ENCODE results near the gene NXF2B. TPM values are rescaled to one million over a fixed set of nuclear protein-coding genes. Genes with fewer than 3 reads are reported as not detected.

Gene NXF2B
- total RNA-seq, 1 experiment from 2014 or later: not detected

DNA sequence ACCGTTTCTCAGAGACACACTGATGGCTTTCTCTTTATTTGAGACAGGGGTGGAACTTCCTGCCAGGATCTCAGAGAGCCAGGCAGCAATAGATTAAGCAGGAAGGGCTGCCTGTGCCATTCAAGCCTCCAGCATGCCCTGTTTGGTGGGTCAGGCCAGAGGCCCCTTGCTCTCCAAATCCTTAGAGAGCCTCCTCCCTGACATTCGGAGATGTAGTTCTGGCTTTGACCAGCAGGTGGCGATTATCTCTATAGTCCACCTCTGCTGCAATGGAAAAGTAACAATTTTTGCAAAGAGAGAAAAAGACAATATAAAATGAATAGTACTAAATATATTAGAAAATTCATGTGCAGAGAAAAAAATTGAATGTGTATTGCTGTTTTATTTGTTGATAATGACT lies 93.9 kb downstream of the NXF2B start:
- no TSS peak for BruUV-seq (replicated peaks)
- Histone ChIP-seq H3K4me1 (ENCODE audit: insufficient read depth, low read length, poor library complexity, severe bottlenecking) (no peaks in the 10 kb centered on the region), H3K27me3 (replicated peaks; ENCODE audit: insufficient read depth, low read depth, low read length, poor library complexity) (no peaks in the 10 kb centered on the region), H3K27ac (ENCODE audit: low read depth, low read length, poor library complexity, severe bottlenecking) (no peak overlapping the region), H3K36me3 (ENCODE audit: insufficient read depth, low read length, poor library complexity, severe bottlenecking) (no peaks in the 10 kb centered on the region), H3K4me3 (ENCODE audit: low read depth, low read length, poor library complexity, severe bottlenecking) (no peak overlapping the region), H3K9me3 (ENCODE audit: low read depth, low read length, poor library complexity, severe bottlenecking) (no peaks in the 10 kb centered on the region)
- intact Hi-C loops (cut with micrococcal nuclease; ENCODE audit: unreplicated experiment): no loop called here
- POLR2A ChIA-PET (ENCODE audit: low non-redundant PET): no interaction called here
- DNase-seq (ENCODE audit: low spot score): peak; percentile 62
- CTCF ChIA-PET: no interaction called here
- TF ChIP-seq, protein P1, sequence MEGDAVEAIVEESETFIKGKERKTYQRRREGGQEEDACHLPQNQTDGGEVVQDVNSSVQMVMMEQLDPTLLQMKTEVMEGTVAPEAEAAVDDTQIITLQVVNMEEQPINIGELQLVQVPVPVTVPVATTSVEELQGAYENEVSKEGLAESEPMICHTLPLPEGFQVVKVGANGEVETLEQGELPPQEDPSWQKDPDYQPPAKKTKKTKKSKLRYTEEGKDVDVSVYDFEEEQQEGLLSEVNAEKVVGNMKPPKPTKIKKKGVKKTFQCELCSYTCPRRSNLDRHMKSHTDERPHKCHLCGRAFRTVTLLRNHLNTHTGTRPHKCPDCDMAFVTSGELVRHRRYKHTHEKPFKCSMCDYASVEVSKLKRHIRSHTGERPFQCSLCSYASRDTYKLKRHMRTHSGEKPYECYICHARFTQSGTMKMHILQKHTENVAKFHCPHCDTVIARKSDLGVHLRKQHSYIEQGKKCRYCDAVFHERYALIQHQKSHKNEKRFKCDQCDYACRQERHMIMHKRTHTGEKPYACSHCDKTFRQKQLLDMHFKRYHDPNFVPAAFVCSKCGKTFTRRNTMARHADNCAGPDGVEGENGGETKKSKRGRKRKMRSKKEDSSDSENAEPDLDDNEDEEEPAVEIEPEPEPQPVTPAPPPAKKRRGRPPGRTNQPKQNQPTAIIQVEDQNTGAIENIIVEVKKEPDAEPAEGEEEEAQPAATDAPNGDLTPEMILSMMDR (conservative IDR thresholded peaks at IDR 0.05; ENCODE audit: low read depth, low read length): peak; percentile 74
- TF ChIP-seq EZH2 (IDR thresholded peaks at IDR 0.05; ENCODE audit: borderline replicate concordance, low read depth, low read length, poor library complexity, severe bottlenecking): no peak

DNA sequence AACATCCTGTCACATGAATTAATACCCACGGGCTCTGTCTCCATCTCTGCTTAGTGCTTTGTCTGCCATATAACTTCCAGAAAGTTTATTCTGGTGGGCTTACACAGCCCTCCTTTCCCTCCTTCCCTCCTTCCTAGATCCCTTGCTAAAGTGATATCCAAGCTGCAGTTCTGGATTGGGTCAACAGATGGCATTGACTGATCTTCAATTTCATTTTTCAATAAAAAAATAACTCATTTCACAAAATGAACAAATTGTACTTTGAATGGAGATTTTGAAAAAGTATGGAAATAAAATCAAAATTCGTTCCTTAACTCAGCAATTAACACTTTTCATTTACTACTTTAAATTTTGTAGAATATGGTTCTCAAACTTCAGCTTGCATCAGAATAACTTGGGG lies 97.9 kb downstream of the NXF2B start:
- Histone ChIP-seq H3K36me3 (ENCODE audit: insufficient read depth, low read length, poor library complexity, severe bottlenecking) (no peaks in the 10 kb centered on the region), H3K4me1 (ENCODE audit: insufficient read depth, low read length, poor library complexity, severe bottlenecking) (no peaks in the 10 kb centered on the region), H3K9me3 (ENCODE audit: low read depth, low read length, poor library complexity, severe bottlenecking) (no peaks in the 10 kb centered on the region), H3K27ac (ENCODE audit: low read depth, low read length, poor library complexity, severe bottlenecking) (no peak overlapping the region), H3K4me3 (ENCODE audit: low read depth, low read length, poor library complexity, severe bottlenecking) (no peak overlapping the region), H3K27me3 (replicated peaks; ENCODE audit: insufficient read depth, low read depth, low read length, poor library complexity) (no peaks in the 10 kb centered on the region)
- BruUV-seq (replicated peaks): no TSS peak
- intact Hi-C loops (cut with micrococcal nuclease; ENCODE audit: unreplicated experiment): no loop called here
- ChIA-PET CTCF (no interaction called here), POLR2A (ENCODE audit: low non-redundant PET) (no interaction called here)
- no peak for TF ChIP-seq EZH2 (IDR thresholded peaks at IDR 0.05; ENCODE audit: borderline replicate concordance, low read depth, low read length, poor library complexity, severe bottlenecking)
- TF ChIP-seq, protein P1 (conservative IDR thresholded peaks at IDR 0.05; ENCODE audit: low read depth, low read length): peak; percentile 35; the same call in 1 of the 2 replicates
- no peak for DNase-seq (ENCODE audit: low spot score)

DNA sequence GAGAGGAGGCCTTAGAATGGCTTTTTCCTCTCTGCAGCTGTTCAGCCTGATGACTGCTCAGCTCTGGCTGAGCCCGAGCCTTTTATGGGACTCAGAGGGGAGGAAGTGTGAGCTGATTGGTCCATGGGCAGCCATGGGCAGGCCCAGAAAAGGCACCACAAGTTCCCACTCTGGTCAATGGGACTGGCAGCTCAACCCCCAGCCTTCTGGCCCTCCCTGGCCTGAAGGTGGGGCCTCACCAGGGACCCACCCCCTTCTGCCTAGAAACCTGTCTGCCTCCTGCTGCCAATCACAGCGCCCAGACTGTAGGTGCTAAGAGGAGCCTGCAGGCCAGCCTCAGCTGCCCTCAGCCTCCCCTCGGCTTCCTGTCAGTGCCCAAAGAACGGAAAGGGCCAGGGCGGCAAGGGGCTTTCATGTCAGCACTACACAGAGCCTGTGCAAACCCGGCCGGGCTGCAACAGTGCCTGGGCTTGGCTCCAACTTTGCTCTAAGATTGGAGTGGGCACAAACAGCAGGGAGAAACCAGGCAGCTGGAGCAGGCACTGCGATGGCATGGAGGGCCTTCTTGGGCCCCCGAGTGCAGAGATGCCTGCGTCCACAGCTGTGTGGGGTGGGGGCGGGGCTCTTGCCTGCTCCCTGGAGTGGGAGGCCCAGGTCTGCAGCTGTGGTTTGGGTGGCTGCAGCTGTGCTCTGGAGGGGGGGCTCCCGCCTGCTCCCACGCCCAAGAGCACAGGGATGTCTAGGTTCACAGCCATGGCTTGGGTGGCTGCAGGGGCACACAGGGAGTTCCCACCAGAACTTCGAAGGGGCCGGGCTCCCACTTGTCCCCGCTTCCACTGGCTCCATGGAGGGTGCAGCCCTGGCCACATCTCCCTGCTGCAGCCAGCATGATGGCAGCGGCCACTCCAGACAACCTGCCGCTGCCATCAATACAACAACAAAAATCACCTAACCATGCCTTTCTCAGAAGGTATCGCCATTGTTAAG lies 100.2 kb downstream of the NXF2B start:
- CTCF ChIA-PET: no interaction called here
- POLR2A ChIA-PET (ENCODE audit: low non-redundant PET): no interaction called here
- Histone ChIP-seq H3K9me3 (ENCODE audit: low read depth, low read length, poor library complexity, severe bottlenecking) (no peaks in the 10 kb centered on the region), H3K27me3 (replicated peaks; ENCODE audit: insufficient read depth, low read depth, low read length, poor library complexity) (no peaks in the 10 kb centered on the region), H3K36me3 (ENCODE audit: insufficient read depth, low read length, poor library complexity, severe bottlenecking) (no peaks in the 10 kb centered on the region), H3K27ac (ENCODE audit: low read depth, low read length, poor library complexity, severe bottlenecking) (no peak overlapping the region), H3K4me1 (ENCODE audit: insufficient read depth, low read length, poor library complexity, severe bottlenecking) (no peaks in the 10 kb centered on the region), H3K4me3 (ENCODE audit: low read depth, low read length, poor library complexity, severe bottlenecking) (no peak overlapping the region)
- TF ChIP-seq, protein P1 (conservative IDR thresholded peaks at IDR 0.05; ENCODE audit: low read depth, low read length): no peak
- TF ChIP-seq EZH2 (IDR thresholded peaks at IDR 0.05; ENCODE audit: borderline replicate concordance, low read depth, low read length, poor library complexity, severe bottlenecking): no peak
- DNase-seq (ENCODE audit: low spot score): peak; percentile 4
- intact Hi-C loops (cut with micrococcal nuclease; ENCODE audit: unreplicated experiment): no loop called here
- no TSS peak for BruUV-seq (replicated peaks)
